ENCODE measurements around the gene MAGEA10.

GRCh38 chrX:152154050-152154449 lies 15.7 kb upstream of the MAGEA10 start:
- TF ChIP-seq, protein P1, sequence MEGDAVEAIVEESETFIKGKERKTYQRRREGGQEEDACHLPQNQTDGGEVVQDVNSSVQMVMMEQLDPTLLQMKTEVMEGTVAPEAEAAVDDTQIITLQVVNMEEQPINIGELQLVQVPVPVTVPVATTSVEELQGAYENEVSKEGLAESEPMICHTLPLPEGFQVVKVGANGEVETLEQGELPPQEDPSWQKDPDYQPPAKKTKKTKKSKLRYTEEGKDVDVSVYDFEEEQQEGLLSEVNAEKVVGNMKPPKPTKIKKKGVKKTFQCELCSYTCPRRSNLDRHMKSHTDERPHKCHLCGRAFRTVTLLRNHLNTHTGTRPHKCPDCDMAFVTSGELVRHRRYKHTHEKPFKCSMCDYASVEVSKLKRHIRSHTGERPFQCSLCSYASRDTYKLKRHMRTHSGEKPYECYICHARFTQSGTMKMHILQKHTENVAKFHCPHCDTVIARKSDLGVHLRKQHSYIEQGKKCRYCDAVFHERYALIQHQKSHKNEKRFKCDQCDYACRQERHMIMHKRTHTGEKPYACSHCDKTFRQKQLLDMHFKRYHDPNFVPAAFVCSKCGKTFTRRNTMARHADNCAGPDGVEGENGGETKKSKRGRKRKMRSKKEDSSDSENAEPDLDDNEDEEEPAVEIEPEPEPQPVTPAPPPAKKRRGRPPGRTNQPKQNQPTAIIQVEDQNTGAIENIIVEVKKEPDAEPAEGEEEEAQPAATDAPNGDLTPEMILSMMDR (IDR thresholded peaks at IDR 0.05) = no peak
- no peak for TF ChIP-seq POLR2A (IDR thresholded peaks at IDR 0.05)

Measured in lower leg skin (tissue), 3 donors.